SKM-1 treated with dmso at 0.1 percent for 144 hours (cell line): ENCODE measurements around the gene CDIP1.

ENCODE experiments used
- DNase-seq: peaks from one replicate; lab custom pipeline; 2025; ENCODE audit not compliant: unreplicated experiment; lab: John Stamatoyannopoulos, UW

The CDIP1 gene

GRCh38 chr16:4494746-4495490 is 43.7 kb downstream of the CDIP1 start:
- no peak for DNase-seq

GRCh38 chr16:4491898-4492297 is 46.7 kb downstream of the CDIP1 start:
- no peak for DNase-seq

DNA sequence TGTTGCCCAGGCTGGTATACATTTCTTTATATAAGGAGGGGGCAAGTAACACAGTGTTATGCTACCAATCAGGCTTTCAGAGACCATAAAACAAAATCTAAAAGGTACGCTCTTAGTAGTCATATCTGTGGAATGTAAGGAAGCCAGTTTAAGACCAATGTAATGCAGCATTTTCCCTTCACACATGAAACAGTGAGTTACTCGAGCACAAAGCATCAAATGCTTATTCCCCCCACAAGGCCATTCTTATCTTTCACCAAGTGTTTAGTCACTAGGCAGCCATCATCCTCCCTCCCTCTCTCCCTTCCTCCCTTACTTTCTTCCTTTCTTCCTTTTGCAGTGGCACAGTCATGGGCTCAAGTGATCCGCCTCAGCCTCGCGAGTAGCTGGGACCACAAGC is 49.5 kb downstream of the CDIP1 start:
- no peak for DNase-seq

DNA sequence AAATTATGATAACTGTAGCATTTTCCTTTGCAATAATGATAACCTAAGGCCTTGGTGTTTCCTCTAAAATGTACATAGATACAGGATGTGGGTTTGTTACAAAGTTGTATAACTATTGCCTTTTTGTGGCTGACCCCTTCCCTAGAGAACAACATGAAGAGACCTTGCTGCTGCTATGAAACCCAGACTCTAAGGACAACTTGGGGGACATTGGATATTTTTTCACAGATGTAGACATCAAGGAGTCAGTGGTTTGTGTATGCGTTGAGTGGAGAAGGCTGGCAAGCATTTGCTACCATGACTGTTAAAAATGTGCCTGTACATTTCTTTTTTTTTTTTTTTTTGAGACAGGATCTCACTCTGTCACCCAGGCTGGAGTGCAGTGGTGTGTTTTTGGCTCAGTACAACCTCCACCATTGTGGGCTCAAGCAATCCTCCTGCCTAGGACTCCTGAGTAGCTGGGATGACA is 50.0 kb downstream of the CDIP1 start:
- no peak for DNase-seq

DNA sequence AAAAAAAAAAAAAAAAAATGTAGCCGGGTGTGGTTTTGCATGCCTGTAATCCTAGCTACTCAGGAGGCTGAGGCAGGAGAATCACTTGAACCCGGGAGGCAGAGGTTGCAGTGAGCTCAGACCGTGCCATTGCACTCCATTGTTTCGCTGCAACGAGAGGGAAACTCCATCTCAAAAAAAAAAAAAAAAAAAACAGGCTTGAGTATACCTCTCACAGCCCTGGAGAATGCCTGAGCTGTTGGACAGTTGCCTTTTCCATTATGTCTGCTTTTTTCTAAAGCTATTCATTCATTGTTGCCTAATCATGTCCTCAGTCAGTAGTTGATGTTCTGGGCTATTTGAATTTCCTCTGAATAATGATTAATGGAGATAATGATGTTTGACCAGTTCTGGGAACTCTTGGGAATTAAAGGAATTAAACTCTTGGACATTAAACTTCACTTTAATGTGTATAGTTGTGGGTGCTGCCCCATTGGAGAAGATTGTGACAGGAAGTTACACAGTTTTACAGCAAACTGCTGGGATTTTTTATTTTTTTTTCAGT is 50.5 kb downstream of the CDIP1 start:
- DNase-seq = no peak

GRCh38 chr16:4486126-4486893 is 52.3 kb downstream of the CDIP1 start:
- DNase-seq = no peak

- no peak for DNase-seq
These were observed 56.6 kb downstream of the CDIP1 start for GRCh38 chr16:4481963-4482362.

DNA sequence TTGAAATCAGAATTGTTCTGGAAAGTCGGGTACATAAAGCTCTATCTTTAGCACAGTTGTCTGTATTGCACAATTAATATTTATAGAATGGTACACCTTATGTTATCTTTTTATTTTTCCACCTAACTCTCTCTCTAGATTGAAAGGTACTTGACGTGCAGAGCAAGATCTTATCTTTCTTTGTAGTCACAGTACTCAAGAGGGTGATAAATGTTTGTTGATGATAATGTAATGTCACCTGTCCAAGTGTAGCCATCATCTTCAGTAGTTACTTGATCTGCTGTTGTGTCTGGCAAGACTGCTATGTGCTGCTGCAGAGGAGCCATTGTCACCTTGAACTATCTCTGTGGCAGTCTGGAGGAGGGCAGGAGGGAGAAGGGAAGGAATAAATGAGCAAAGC is 57.0 kb downstream of the CDIP1 start:
- DNase-seq = no peak

- DNase-seq = peak; percentile 49
These were observed 60.6 kb downstream of the CDIP1 start for GRCh38 chr16:4477966-4478365.

DNA sequence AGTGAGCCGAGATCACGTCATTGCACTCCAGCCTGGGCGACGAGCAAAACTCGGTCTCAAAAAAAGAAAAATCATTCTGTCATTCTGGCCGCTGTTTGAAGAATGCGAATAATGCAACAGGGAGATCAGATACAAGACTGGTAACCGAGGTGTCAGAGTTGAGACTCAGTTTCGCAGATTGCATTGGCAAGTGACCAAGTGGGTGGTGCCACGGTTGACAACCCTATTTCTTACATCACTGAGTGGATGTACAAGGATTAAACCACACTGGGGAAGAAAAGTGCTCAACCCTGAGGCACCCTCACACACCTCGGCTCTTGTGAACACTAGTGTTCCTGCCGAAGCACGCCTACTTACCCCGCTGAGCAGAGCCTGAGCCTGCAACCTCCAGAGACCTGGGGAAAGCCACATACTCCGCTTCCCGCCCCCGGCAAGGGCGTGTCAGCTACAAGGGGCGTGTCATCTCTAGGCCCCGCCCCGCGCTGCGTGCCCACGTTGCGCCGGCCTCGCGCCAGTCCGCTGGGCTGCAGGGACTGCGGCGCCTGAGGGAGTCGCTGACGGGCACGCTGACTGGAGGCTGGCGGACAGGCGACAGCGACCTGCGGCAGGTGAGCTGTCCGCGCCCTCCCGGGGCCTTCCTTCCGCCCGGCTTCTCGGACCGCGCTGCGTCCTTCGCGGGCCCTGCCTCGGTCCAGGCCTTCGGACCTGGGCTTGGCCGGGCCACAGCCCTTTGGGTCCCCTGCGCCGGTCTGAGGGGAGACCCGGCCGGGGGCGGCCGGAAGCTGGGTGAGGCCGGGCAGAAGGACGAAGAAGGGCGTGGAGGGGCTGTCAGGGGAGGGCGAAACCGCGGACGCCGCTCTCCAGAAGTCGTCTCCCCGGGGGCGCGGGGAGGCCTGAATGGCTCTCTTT is 62.4 kb downstream of the CDIP1 start, which contains the start of gene HMOX2:
Gene HMOX2 (plus strand): TSS at position 519 of the 909 bp plus-strand sequence. CDS start 29,127 bp downstream, outside the sequence.
- peak; percentile 86 for DNase-seq

DNA sequence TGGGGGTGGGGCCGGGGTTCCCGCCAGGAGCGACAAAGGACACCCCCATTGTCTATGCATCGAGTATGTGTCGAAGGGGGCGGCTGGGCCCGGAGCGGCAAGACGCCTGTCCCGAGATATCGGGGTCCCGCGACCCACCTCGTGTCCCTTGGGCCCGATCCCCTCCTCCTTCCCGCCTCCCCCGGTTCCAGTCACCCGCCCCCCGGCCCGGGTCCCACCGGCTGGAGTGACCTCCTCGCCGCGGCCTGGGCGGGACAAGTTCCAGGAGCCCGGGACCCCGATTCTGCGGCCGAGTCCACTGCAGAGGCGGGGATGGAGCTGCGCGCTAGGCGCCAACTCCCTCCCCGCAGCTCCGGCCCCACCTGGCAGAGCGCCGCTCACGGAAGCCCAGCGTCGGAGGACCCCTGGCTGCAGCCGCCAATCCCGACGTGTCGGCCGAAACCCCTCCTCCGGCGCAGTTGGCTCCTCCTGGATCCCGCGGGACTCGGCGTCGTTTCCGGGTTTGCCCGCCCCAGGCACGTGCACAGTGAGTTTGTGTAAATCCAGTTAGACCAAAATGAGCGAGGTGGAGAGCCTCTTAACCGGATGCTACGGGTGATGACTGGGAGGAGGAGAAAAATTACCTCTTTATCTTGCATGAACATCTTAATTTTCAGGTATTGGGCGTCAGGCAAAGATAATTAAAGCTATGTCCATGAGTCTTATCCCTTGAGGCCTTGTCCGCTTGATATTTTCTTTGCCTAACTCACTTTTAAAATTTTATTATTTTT is 64.2 kb downstream of the CDIP1 start, which contains the start of gene NMRAL1:
Gene NMRAL1 (minus strand): TSS at position 434 of the 770 bp plus-strand sequence. CDS start 493 bp downstream, outside the sequence.
- peak; percentile 89 for DNase-seq

DNA sequence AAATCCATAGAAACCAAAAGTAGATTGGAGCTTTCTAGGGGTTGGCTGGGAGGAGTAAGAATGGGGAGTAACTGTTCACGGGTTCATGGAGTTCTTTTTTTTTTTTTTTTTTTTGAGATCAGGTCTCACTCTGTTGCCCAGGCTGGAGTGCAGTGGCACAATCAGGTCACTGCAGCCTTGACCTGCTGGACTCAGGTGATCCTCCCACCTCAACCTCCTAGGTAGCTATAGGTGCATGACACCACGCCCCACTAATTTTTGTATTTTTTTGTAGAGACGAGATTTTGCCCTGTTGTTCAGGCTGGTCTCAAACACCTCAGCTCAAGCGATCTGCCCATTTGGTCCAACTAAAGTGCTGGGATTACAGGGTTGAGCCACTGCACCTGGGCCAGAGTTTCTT is 65.7 kb downstream of the CDIP1 start:
- DNase-seq = no peak

GRCh38 chr16:4471869-4472268 is 66.7 kb downstream of the CDIP1 start:
- no peak for DNase-seq

- DNase-seq = no peak
These were observed 69.6 kb downstream of the CDIP1 start for GRCh38 chr16:4468972-4469371.

DNA sequence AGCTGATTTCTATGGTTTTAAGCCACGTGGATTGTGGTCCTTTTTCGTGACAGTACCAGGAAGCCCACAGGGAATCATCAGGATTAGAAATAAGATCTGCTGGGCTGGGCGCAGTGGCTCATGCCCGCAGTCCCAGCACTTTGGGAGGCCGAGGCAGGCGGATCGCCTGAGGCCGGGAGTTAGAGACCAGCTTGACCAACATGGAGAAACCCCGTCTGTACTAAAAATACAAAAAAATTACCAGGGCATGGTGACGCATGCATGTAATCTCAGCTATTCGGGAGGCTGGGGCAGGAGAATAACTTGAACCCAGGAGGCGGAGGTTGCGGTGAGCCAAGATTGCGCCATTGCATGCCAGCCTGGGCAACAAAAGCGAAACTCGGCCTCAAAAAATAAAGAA is 70.7 kb downstream of the CDIP1 start:
- no peak for DNase-seq

- no peak for DNase-seq
These were observed 72.4 kb downstream of the CDIP1 start for GRCh38 chr16:4465977-4466779.

DNA sequence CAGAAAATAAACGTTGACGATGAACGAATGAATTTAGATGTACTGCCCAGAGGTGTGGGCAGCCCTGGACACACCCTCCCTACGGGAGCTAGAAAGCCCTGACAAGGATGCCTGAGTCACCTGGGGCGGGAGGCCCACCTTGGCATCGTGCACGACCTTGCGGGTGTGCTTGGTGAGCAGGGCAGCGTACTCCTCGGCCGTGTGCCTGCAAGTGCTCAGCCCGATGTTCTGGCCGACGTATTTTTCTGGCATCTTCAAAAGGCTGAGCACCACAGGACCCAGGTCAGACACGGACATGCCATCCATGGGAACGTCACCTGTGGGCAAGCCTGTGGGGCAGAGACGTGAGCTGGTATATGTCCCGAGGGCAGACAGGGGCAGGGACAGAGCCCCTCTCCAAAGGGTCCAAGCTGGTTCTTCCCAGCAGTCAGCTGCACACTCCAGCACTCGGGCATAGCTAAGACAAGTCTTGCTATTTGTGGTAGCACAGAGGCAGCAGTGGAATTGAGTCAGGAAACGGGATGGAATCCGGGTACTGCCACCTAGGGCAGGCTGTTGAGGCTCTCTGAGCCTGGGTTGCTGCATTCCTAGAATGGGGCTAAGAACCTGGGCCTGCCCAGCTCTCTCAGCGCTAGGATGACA is 74.9 kb downstream of the CDIP1 start:
- no peak for DNase-seq

GRCh38 chr16:4461250-4462085 is 77.1 kb downstream of the CDIP1 start:
- no peak for DNase-seq
